Measurements from ENCODE around the gene MKLN1.

MKLN1 gene

DNA sequence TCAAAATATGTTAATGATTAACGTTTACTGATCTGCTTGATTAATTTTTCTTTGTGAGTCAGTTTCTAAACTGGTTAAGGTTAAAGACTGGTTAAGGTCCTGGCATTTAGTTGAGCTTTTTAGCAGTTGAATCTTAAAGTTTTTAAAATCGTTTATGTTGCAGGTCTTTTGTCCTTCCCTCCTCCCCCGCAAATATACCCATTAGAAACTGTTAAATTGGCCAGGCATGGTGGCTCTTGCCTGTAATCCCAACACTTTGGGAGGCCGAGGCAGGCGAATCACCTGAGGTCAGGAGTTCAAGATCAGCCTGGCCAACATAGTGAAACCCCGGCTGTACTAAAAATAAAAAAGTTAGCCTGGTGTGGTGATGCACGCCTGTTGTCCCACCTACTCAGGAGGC lies 127.9 kb downstream of the MKLN1 start:
- no peak for ATAC-seq
- TF ChIP-seq TOX (CRISPR knock-in tag; IDR thresholded peaks at IDR 0.05; ENCODE audit: borderline replicate concordance) (no peak), GLIS3 (CRISPR knock-in tag; IDR thresholded peaks at IDR 0.05) (no peak), OSR1 (CRISPR knock-in tag; IDR thresholded peaks at IDR 0.05) (no peak), ZFP30 (CRISPR knock-in tag; IDR thresholded peaks at IDR 0.05) (no peak), BACH2 (CRISPR knock-in tag; IDR thresholded peaks at IDR 0.05; ENCODE audit: borderline replicate concordance) (no peak), ZNF8 (CRISPR knock-in tag; IDR thresholded peaks at IDR 0.05) (no peak), SNAI2 (CRISPR knock-in tag; IDR thresholded peaks at IDR 0.05) (no peak), ZNF565 (CRISPR knock-in tag; conservative IDR thresholded peaks at IDR 0.05; ENCODE audit: low read depth) (no peak), ZFP3 (CRISPR knock-in tag; IDR thresholded peaks at IDR 0.05) (no peak), ARNTL (CRISPR knock-in tag; IDR thresholded peaks at IDR 0.05; ENCODE audit: borderline replicate concordance, low read depth) (no peak), ZNF70 (CRISPR knock-in tag; IDR thresholded peaks at IDR 0.05) (no peak), TCF4 (CRISPR knock-in tag; IDR thresholded peaks at IDR 0.05; ENCODE audit: borderline replicate concordance) (no peak)
- TF ChIP-seq, protein P1, sequence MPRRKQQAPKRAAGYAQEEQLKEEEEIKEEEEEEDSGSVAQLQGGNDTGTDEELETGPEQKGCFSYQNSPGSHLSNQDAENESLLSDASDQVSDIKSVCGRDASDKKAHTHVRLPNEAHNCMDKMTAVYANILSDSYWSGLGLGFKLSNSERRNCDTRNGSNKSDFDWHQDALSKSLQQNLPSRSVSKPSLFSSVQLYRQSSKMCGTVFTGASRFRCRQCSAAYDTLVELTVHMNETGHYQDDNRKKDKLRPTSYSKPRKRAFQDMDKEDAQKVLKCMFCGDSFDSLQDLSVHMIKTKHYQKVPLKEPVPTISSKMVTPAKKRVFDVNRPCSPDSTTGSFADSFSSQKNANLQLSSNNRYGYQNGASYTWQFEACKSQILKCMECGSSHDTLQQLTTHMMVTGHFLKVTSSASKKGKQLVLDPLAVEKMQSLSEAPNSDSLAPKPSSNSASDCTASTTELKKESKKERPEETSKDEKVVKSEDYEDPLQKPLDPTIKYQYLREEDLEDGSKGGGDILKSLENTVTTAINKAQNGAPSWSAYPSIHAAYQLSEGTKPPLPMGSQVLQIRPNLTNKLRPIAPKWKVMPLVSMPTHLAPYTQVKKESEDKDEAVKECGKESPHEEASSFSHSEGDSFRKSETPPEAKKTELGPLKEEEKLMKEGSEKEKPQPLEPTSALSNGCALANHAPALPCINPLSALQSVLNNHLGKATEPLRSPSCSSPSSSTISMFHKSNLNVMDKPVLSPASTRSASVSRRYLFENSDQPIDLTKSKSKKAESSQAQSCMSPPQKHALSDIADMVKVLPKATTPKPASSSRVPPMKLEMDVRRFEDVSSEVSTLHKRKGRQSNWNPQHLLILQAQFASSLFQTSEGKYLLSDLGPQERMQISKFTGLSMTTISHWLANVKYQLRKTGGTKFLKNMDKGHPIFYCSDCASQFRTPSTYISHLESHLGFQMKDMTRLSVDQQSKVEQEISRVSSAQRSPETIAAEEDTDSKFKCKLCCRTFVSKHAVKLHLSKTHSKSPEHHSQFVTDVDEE (CRISPR knock-in tag; IDR thresholded peaks at IDR 0.05) = no peak
- TF ChIP-seq, protein P2, sequence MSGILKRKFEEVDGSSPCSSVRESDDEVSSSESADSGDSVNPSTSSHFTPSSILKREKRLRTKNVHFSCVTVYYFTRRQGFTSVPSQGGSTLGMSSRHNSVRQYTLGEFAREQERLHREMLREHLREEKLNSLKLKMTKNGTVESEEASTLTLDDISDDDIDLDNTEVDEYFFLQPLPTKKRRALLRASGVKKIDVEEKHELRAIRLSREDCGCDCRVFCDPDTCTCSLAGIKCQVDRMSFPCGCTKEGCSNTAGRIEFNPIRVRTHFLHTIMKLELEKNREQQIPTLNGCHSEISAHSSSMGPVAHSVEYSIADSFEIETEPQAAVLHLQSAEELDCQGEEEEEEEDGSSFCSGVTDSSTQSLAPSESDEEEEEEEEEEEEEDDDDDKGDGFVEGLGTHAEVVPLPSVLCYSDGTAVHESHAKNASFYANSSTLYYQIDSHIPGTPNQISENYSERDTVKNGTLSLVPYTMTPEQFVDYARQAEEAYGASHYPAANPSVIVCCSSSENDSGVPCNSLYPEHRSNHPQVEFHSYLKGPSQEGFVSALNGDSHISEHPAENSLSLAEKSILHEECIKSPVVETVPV (CRISPR knock-in tag; IDR thresholded peaks at IDR 0.05) = no peak
- TF ChIP-seq, protein P3, sequence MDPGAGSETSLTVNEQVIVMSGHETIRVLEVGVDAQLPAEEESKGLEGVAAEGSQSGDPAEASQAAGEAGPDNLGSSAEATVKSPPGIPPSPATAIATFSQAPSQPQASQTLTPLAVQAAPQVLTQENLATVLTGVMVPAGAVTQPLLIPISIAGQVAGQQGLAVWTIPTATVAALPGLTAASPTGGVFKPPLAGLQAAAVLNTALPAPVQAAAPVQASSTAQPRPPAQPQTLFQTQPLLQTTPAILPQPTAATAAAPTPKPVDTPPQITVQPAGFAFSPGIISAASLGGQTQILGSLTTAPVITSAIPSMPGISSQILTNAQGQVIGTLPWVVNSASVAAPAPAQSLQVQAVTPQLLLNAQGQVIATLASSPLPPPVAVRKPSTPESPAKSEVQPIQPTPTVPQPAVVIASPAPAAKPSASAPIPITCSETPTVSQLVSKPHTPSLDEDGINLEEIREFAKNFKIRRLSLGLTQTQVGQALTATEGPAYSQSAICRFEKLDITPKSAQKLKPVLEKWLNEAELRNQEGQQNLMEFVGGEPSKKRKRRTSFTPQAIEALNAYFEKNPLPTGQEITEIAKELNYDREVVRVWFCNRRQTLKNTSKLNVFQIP (CRISPR knock-in tag; IDR thresholded peaks at IDR 0.05; ENCODE audit: borderline replicate concordance, low read depth) = no peak

DNA sequence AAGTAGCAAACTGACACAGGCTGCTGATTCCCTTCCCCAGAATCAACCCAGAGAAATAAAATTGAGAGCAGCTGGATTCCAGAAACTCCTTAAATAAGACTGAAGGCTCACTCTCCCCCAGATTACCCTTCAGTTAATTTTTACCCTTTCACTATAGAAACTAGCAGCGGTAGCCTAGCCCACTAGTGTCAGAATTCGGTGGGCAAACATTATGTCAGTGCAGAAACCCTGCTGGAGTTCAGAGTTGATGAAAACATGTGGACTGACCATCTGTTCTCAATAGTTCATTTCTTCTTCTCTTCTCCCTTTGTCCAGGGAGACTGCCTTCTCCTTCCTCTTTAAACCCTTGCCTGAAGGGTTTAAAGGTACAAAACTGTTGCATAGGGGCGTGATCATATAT lies 128.7 kb downstream of the MKLN1 start:
- TF ChIP-seq, protein P1 (CRISPR knock-in tag; IDR thresholded peaks at IDR 0.05) = no peak
- TF ChIP-seq OSR1 (CRISPR knock-in tag; IDR thresholded peaks at IDR 0.05) (no peak), ISL1 (CRISPR knock-in tag; IDR thresholded peaks at IDR 0.05) (no peak), SNAI2 (CRISPR knock-in tag; IDR thresholded peaks at IDR 0.05) (no peak), ZNF565 (CRISPR knock-in tag; conservative IDR thresholded peaks at IDR 0.05; ENCODE audit: low read depth) (no peak), PPARA (CRISPR knock-in tag; IDR thresholded peaks at IDR 0.05; ENCODE audit: borderline replicate concordance) (no peak)
- TF ChIP-seq, protein P4, sequence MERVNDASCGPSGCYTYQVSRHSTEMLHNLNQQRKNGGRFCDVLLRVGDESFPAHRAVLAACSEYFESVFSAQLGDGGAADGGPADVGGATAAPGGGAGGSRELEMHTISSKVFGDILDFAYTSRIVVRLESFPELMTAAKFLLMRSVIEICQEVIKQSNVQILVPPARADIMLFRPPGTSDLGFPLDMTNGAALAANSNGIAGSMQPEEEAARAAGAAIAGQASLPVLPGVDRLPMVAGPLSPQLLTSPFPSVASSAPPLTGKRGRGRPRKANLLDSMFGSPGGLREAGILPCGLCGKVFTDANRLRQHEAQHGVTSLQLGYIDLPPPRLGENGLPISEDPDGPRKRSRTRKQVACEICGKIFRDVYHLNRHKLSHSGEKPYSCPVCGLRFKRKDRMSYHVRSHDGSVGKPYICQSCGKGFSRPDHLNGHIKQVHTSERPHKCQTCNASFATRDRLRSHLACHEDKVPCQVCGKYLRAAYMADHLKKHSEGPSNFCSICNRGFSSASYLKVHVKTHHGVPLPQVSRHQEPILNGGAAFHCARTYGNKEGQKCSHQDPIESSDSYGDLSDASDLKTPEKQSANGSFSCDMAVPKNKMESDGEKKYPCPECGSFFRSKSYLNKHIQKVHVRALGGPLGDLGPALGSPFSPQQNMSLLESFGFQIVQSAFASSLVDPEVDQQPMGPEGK (CRISPR knock-in tag; IDR thresholded peaks at IDR 0.05; ENCODE audit: borderline replicate concordance) = no peak
- TF ChIP-seq, protein P2 (CRISPR knock-in tag; IDR thresholded peaks at IDR 0.05) = no peak
- TF ChIP-seq, protein P5, sequence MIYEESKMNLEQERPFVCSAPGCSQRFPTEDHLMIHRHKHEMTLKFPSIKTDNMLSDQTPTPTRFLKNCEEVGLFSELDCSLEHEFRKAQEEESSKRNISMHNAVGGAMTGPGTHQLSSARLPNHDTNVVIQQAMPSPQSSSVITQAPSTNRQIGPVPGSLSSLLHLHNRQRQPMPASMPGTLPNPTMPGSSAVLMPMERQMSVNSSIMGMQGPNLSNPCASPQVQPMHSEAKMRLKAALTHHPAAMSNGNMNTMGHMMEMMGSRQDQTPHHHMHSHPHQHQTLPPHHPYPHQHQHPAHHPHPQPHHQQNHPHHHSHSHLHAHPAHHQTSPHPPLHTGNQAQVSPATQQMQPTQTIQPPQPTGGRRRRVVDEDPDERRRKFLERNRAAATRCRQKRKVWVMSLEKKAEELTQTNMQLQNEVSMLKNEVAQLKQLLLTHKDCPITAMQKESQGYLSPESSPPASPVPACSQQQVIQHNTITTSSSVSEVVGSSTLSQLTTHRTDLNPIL (CRISPR knock-in tag; IDR thresholded peaks at IDR 0.05; ENCODE audit: low read depth) = no peak
- TF ChIP-seq, protein P3 (CRISPR knock-in tag; IDR thresholded peaks at IDR 0.05; ENCODE audit: borderline replicate concordance, low read depth) = no peak
- ATAC-seq = no peak

All from SK-N-SH treated with all-trans-retinoic acid at 6 μM for 48 hours (cell line).